Gastrocnemius medialis (tissue), 4 donors: ENCODE data around the gene KIAA0319L.

Experiments
- CTCF ChIP-seq, 5 experiments: fragments of 450-650 bp in 3 of 5; fragments of 200-600 bp in 2 of 5; sonication (generic) in 2 of 5; IDR thresholded peaks in 4 of 5; conservative IDR thresholded peaks in 1 of 5; 1 replicate in 4 of 5; 2 replicates in 1 of 5; pipeline ENCODE4 v1.5.1; 2016 to 2019; ENCODE audit warnings: antibody characterized with exemption in 5 of 5, mild to moderate bottlenecking in 3 of 5, moderate library complexity in 3 of 5
- POLR2A ChIP-seq, 2 donors: fragments of 450-650 bp; IDR thresholded peaks; one replicate each; pipeline ENCODE4 v1.6.1; 2017; ENCODE audit warnings: antibody characterized with exemption in 2 of 2, mild to moderate bottlenecking in 2 of 2, moderate library complexity in 2 of 2

DNA sequence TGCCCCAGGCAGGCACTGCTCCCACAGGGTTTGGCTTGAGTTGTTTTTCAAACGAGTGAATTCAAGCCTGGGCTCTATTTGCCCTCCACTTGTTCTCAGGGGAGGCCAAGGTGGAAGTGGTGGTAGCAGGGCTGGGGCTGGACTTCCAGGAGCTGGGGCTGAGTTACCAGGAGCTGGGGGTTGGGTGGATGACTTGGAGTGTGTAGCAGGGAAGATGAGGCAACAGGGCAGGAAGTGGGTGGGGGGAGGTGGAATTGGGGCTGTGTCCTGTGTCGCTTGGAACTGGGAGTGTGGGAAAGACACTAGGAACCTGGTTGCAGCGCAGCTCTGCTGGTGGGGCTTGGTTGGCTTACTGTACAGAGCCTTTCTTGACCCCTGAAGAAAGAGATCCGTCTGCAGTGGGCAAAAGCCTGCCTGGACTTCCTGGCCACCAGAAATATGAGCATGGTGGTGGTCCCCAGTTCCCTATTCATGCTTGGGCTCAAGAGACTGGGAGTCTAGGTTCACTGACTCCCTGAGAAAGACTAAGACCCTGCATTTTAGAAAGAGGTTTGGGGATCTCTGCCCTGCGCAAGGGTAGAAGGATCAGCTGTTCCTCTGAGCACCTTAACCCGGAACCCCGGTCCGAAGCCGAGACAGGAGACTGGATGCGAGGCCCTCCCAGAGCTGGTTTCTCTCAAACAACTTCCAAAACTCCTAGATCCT, 19.0 kb upstream of the KIAA0319L start:
- TF ChIP-seq CTCF (IDR thresholded peaks at IDR 0.05 in 4 of 5, conservative IDR thresholded peaks at IDR 0.05 in 1 of 5) (no peak), POLR2A (IDR thresholded peaks at IDR 0.05) (no peak)
